HG02840 (cell line): ENCODE measurements around the gene GORASP2.

Experiments
- ATAC-seq: cut with Tn5 transposase; IDR thresholded peaks from one replicate; pipeline ENCODE4 v1.9.1; 2021; ENCODE audit warnings: mild to moderate bottlenecking, moderate library complexity, moderate number of reproducible peaks; ENCODE audit not compliant: unreplicated experiment, low FRiP score

Gene GORASP2

GRCh38 chr2:170922634-170923494, 6.2 kb upstream of the GORASP2 start:
- ATAC-seq = no peak

GRCh38 chr2:170923799-170924198, 5.3 kb upstream of the GORASP2 start:
- ATAC-seq = no peak

GRCh38 chr2:170924969-170925368, 4.1 kb upstream of the GORASP2 start:
- ATAC-seq = no peak

- ATAC-seq = no peak
Observed at GRCh38 chr2:170925923-170926322, 3.1 kb upstream of the GORASP2 start.

- ATAC-seq = no peak
Observed at GRCh38 chr2:170926743-170927297, 2.2 kb upstream of the GORASP2 start.

GRCh38 chr2:170928036-170928823, 823 bp upstream of the GORASP2 start:
- no peak for ATAC-seq

GRCh38 chr2:170929686-170930050, 615 bp downstream of the GORASP2 start:
- ATAC-seq = no peak

- ATAC-seq = no peak
Observed at GRCh38 chr2:170930131-170930990, 1.3 kb downstream of the GORASP2 start.

GRCh38 chr2:170930991-170931266, 1.9 kb downstream of the GORASP2 start:
- ATAC-seq = no peak

- ATAC-seq = no peak
Observed at GRCh38 chr2:170932166-170932565, 3.1 kb downstream of the GORASP2 start.

GRCh38 chr2:170932948-170933347, 3.9 kb downstream of the GORASP2 start:
- no peak for ATAC-seq

GRCh38 chr2:170937709-170938379, 8.8 kb downstream of the GORASP2 start:
- no peak for ATAC-seq

GRCh38 chr2:170940066-170940465, 11.0 kb downstream of the GORASP2 start:
- no peak for ATAC-seq

GRCh38 chr2:170942615-170943014, 13.6 kb downstream of the GORASP2 start:
- ATAC-seq = no peak

GRCh38 chr2:170943041-170943440, 14.0 kb downstream of the GORASP2 start:
- ATAC-seq = no peak

GRCh38 chr2:170943596-170943995, 14.5 kb downstream of the GORASP2 start:
- ATAC-seq = no peak

GRCh38 chr2:170944545-170944944, 15.5 kb downstream of the GORASP2 start:
- no peak for ATAC-seq

GRCh38 chr2:170949415-170949814, 20.4 kb downstream of the GORASP2 start:
- ATAC-seq = no peak

- ATAC-seq = peak; percentile 72
Observed at GRCh38 chr2:170950221-170950761, 21.2 kb downstream of the GORASP2 start.

GRCh38 chr2:170953941-170954340, 24.9 kb downstream of the GORASP2 start:
- no peak for ATAC-seq
